HCT116 (cell line): ENCODE results near the gene ARFGAP3.

Source experiments
- CEBPB ChIP-seq: IDR thresholded peaks from 2 replicates; pipeline ENCODE4 v1.6.1; 2012; ENCODE audit warnings: low read depth
- EGR1 ChIP-seq: IDR thresholded peaks from 2 replicates; pipeline ENCODE4 v1.6.1; 2012; ENCODE audit warnings: low read depth
- JUND ChIP-seq: IDR thresholded peaks from 2 replicates; pipeline ENCODE4 v1.6.1; 2012
- POLR2A ChIP-seq: IDR thresholded peaks from 2 replicates; pipeline ENCODE4 v1.7.0; 2011; ENCODE audit warnings: borderline replicate concordance; ENCODE audit not compliant: insufficient read depth, insufficient read length; ENCODE audit errors: extremely low read depth
- POLR2AphosphoS5 ChIP-seq: IDR thresholded peaks from 2 replicates; pipeline ENCODE4 v1.6.1; 2011; ENCODE audit warnings: mild to moderate bottlenecking, low read depth, low read length, moderate library complexity
- SIN3A ChIP-seq: IDR thresholded peaks from 2 replicates; pipeline ENCODE4 v1.6.1; 2012; ENCODE audit warnings: low read depth
- SRF ChIP-seq: IDR thresholded peaks from 2 replicates; pipeline ENCODE4 v1.6.1; 2012; ENCODE audit warnings: low read depth
- TCF7L2 ChIP-seq: IDR thresholded peaks from 2 replicates; pipeline ENCODE4 v1.7.0; 2011; ENCODE audit warnings: borderline replicate concordance, inconsistent platforms; ENCODE audit not compliant: insufficient read depth, insufficient read length; ENCODE audit errors: extremely low read depth
- ZNF274 ChIP-seq: fragments of 200-500 bp; sonication (Bioruptor generic); IDR thresholded peaks from 2 replicates; pipeline ENCODE4 v1.6.1; 2014; ENCODE audit warnings: mild to moderate bottlenecking, low read depth, low read length, inconsistent platforms
- TF ChIP-seq, protein P1 (sequence below), 3 experiments: fragments of 200-600 bp in 1 of 3; sonication (generic) in 1 of 3; IDR thresholded peaks in 2 of 3; conservative IDR thresholded peaks in 1 of 3; 2 replicates each; pipeline ENCODE4 v1.5.1; 2012 to 2017; ENCODE audit warnings: low read depth in 2 of 3, low read length in 2 of 3, antibody characterized with exemption in 1 of 3, borderline replicate concordance in 1 of 3, control low read depth in 1 of 3, mild to moderate bottlenecking in 1 of 3, mixed read lengths in 1 of 3, mixed run types in 1 of 3, moderate library complexity in 1 of 3; ENCODE audit not compliant: insufficient read depth in 1 of 3
- TF ChIP-seq, protein P2 (sequence below): IDR thresholded peaks from 2 replicates; pipeline ENCODE4 v1.6.1; 2012; ENCODE audit warnings: low read depth
- TF ChIP-seq, protein P3 (sequence below): IDR thresholded peaks from 2 replicates; pipeline ENCODE4 v1.6.1; 2012
- TF ChIP-seq, protein P4 (sequence below): IDR thresholded peaks from 2 replicates; pipeline ENCODE4 v1.6.1; 2011; ENCODE audit warnings: mild to moderate bottlenecking, low read length, moderate library complexity; ENCODE audit not compliant: insufficient replicate concordance; ENCODE audit errors: extremely low read depth

DNA sequence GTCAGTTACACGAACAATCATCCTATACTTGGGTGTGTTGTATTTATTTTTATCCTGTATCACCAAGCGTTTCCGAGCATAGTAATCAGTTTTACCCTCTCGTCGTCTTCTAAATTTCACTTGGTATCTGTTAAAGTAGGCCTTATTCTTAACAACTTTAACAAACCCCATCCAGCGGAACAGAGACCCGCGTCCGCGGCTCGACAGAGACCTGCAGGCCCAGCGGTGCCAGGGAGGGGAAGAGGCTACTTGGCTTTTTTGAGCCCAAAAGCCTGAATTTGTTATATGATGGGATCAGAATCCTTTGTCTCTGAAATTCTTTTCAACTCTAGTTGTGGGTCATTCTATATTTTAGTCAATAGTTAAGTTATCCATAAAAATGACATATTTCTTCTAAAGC lies 79.9 kb downstream of the ARFGAP3 start:
- TF ChIP-seq, protein P1, sequence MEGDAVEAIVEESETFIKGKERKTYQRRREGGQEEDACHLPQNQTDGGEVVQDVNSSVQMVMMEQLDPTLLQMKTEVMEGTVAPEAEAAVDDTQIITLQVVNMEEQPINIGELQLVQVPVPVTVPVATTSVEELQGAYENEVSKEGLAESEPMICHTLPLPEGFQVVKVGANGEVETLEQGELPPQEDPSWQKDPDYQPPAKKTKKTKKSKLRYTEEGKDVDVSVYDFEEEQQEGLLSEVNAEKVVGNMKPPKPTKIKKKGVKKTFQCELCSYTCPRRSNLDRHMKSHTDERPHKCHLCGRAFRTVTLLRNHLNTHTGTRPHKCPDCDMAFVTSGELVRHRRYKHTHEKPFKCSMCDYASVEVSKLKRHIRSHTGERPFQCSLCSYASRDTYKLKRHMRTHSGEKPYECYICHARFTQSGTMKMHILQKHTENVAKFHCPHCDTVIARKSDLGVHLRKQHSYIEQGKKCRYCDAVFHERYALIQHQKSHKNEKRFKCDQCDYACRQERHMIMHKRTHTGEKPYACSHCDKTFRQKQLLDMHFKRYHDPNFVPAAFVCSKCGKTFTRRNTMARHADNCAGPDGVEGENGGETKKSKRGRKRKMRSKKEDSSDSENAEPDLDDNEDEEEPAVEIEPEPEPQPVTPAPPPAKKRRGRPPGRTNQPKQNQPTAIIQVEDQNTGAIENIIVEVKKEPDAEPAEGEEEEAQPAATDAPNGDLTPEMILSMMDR (IDR thresholded peaks at IDR 0.05 in 2 of 3, conservative IDR thresholded peaks at IDR 0.05 in 1 of 3; ENCODE audit: borderline replicate concordance in 1 of 3, insufficient read depth in 1 of 3, low read depth in 2 of 3, low read length in 2 of 3), result no peak
- TF ChIP-seq TCF7L2 (no peak), SRF (no peak), JUND (no peak), POLR2AphosphoS5 (no peak), ZNF274 (no peak), EGR1 (no peak), CEBPB (no peak), POLR2A (no peak), SIN3A (no peak)
- TF ChIP-seq, protein P2, sequence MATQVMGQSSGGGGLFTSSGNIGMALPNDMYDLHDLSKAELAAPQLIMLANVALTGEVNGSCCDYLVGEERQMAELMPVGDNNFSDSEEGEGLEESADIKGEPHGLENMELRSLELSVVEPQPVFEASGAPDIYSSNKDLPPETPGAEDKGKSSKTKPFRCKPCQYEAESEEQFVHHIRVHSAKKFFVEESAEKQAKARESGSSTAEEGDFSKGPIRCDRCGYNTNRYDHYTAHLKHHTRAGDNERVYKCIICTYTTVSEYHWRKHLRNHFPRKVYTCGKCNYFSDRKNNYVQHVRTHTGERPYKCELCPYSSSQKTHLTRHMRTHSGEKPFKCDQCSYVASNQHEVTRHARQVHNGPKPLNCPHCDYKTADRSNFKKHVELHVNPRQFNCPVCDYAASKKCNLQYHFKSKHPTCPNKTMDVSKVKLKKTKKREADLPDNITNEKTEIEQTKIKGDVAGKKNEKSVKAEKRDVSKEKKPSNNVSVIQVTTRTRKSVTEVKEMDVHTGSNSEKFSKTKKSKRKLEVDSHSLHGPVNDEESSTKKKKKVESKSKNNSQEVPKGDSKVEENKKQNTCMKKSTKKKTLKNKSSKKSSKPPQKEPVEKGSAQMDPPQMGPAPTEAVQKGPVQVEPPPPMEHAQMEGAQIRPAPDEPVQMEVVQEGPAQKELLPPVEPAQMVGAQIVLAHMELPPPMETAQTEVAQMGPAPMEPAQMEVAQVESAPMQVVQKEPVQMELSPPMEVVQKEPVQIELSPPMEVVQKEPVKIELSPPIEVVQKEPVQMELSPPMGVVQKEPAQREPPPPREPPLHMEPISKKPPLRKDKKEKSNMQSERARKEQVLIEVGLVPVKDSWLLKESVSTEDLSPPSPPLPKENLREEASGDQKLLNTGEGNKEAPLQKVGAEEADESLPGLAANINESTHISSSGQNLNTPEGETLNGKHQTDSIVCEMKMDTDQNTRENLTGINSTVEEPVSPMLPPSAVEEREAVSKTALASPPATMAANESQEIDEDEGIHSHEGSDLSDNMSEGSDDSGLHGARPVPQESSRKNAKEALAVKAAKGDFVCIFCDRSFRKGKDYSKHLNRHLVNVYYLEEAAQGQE, result no peak
- TF ChIP-seq, protein P3, sequence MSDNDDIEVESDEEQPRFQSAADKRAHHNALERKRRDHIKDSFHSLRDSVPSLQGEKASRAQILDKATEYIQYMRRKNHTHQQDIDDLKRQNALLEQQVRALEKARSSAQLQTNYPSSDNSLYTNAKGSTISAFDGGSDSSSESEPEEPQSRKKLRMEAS, result no peak
- TF ChIP-seq, protein P4, sequence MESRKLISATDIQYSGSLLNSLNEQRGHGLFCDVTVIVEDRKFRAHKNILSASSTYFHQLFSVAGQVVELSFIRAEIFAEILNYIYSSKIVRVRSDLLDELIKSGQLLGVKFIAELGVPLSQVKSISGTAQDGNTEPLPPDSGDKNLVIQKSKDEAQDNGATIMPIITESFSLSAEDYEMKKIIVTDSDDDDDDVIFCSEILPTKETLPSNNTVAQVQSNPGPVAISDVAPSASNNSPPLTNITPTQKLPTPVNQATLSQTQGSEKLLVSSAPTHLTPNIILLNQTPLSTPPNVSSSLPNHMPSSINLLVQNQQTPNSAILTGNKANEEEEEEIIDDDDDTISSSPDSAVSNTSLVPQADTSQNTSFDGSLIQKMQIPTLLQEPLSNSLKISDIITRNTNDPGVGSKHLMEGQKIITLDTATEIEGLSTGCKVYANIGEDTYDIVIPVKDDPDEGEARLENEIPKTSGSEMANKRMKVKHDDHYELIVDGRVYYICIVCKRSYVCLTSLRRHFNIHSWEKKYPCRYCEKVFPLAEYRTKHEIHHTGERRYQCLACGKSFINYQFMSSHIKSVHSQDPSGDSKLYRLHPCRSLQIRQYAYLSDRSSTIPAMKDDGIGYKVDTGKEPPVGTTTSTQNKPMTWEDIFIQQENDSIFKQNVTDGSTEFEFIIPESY, result no peak
